HCT116 (cell line): Measurements from ENCODE around the gene INPP5J. TPM values are rescaled to one million over a fixed set of nuclear protein-coding genes. Genes with fewer than 3 reads are reported as not detected.

Source experiments
- ATAC-seq: fragments of 200-7000 bp; cut with Tn5 transposase; 2 replicates; pipeline ENCODE4 v1.9.1; 2020; ENCODE audit warnings: mild to moderate bottlenecking, moderate library complexity
- Bru-seq: library from RNA; stranded (reverse); fragments of 400-500 nt; gene quantifications from one replicate; lab custom pipeline; 2021; lab: Mats Ljungman, UMichigan
- BruChase-seq, 2 experiments: library from RNA; stranded (reverse); fragments of 400-500 nt; gene quantifications; one replicate each; lab custom pipeline; 2021; lab: Mats Ljungman, UMichigan
- BruUV-seq: library from RNA; stranded (reverse); fragments of 400-500 nt; replicated peaks from 2 replicates; lab custom pipeline; 2021; lab: Mats Ljungman, UMichigan
- CTCF ChIA-PET: fragments of 300-600 bp; sonication (Branson Sonifier 250); formaldehyde crosslinking; loops from one replicate; lab custom pipeline; 2021; ENCODE audit warnings: antibody characterized with exemption; lab: Charles Lee
- POLR2A ChIA-PET: fragments of 300-600, 350-600 bp; sonication (Branson Sonifier 250); formaldehyde crosslinking; loops from one replicate; lab custom pipeline; 2021; ENCODE audit warnings: antibody characterized with exemption; lab: Charles Lee
- RAD21 ChIA-PET, 2 experiments: fragments of 300-600 bp; sonication (Branson Sonifier 250); formaldehyde crosslinking; loops; one replicate each; lab custom pipeline; 2023; ENCODE audit warnings: low total read pairs in 2 of 2; ENCODE audit not compliant: uncharacterized antibody in 2 of 2, unreplicated experiment in 2 of 2, low non-redundant PET in 1 of 2; lab: Charles Lee
- DNase-seq: peaks from one replicate; pipeline ENCODE4 v3.0.0-alpha.2; 2010; ENCODE audit warnings: low read depth, low spot score
- H2AFZ ChIP-seq: fragments of 200-600 bp; shearing (Covaris generic), sonication (generic); 2 replicates; pipeline ENCODE4 v1.6.1; 2017; ENCODE audit warnings: low read depth, mixed run types, mixed read lengths, antibody characterized with exemption, low read length; ENCODE audit not compliant: poor library complexity, severe bottlenecking
- H3K27ac ChIP-seq: 2 replicates; pipeline ENCODE4 v1.5.1; 2012; ENCODE audit warnings: low read depth, low read length
- H3K27me3 ChIP-seq: fragments of 200-600 bp; sonication (generic); 2 replicates; pipeline ENCODE4 v1.6.1; 2016; ENCODE audit warnings: mixed run types, low read length, mixed read lengths; ENCODE audit not compliant: insufficient read depth
- H3K36me3 ChIP-seq, 2 experiments: fragments of 200-500 bp in 1 of 2; fragments of 200-600 bp in 1 of 2; sonication (Bioruptor generic) in 1 of 2; sonication (generic) in 1 of 2; 2 replicates each; pipeline versions ENCODE4 v1.5.1 to v1.6.1; 2014 to 2016; ENCODE audit warnings: low read length in 2 of 2, inconsistent platforms in 1 of 2, mixed read lengths in 1 of 2, mixed run types in 1 of 2; ENCODE audit not compliant: insufficient read depth in 2 of 2, control insufficient read depth in 1 of 2
- H3K4me1 ChIP-seq, 2 experiments: fragments of 200-600 bp in 1 of 2; sonication (generic) in 1 of 2; 2 replicates each; pipeline versions ENCODE4 v1.5.1 to v1.6.1; 2012 to 2017; ENCODE audit warnings: low read length in 2 of 2, inconsistent platforms in 1 of 2, mild to moderate bottlenecking in 1 of 2, mixed read lengths in 1 of 2, mixed run types in 1 of 2, moderate library complexity in 1 of 2; ENCODE audit not compliant: insufficient read depth in 2 of 2, control insufficient read depth in 1 of 2
- H3K4me2 ChIP-seq: fragments of 200-600 bp; sonication (generic); 2 replicates; pipeline ENCODE4 v1.6.1; 2017; ENCODE audit warnings: mixed run types, low read length, mixed read lengths
- H3K4me3 ChIP-seq, 2 experiments: fragments of 200-600 bp in 1 of 2; sonication (generic) in 1 of 2; replicated peaks in 1 of 2; 2 replicates each; pipeline ENCODE4 v1.5.1; 2011 to 2016; ENCODE audit warnings: low read length in 2 of 2, control low read depth in 1 of 2, low read depth in 1 of 2, mild to moderate bottlenecking in 1 of 2, mixed read lengths in 1 of 2, mixed run types in 1 of 2
- H3K79me2 ChIP-seq: fragments of 200-600 bp; sonication (generic); 2 replicates; pipeline ENCODE4 v1.6.1; 2017; ENCODE audit warnings: mild to moderate bottlenecking, mixed run types, low read length, moderate library complexity, mixed read lengths; ENCODE audit not compliant: insufficient read depth
- H3K9ac ChIP-seq: fragments of 200-600 bp; sonication (generic); 2 replicates; pipeline ENCODE4 v1.6.1; 2016; ENCODE audit warnings: low read length, mixed read lengths
- H3K9me2 ChIP-seq: fragments of 200-600 bp; sonication (generic), shearing (Covaris generic); 2 replicates; pipeline ENCODE4 v1.6.1; 2017; ENCODE audit warnings: mixed run types, mild to moderate bottlenecking, moderate library complexity; ENCODE audit not compliant: insufficient read depth
- H3K9me3 ChIP-seq, 2 experiments: fragments of 200-500 bp in 1 of 2; fragments of 200-600 bp in 1 of 2; sonication (Bioruptor generic) in 1 of 2; sonication (generic) in 1 of 2; 2 replicates each; pipeline ENCODE4 v1.6.1; 2014 to 2017; ENCODE audit warnings: low read length in 2 of 2, mixed read lengths in 2 of 2, inconsistent platforms in 1 of 2, low read depth in 1 of 2, mild to moderate bottlenecking in 1 of 2, mixed run types in 1 of 2, moderate library complexity in 1 of 2; ENCODE audit not compliant: control insufficient read depth in 1 of 2, insufficient read depth in 1 of 2
- H4K20me1 ChIP-seq: fragments of 200-600 bp; sonication (generic), shearing (Covaris generic); 2 replicates; pipeline ENCODE4 v1.6.1; 2017; ENCODE audit warnings: mixed run types, mild to moderate bottlenecking, moderate library complexity; ENCODE audit not compliant: insufficient read depth
- CBX3 ChIP-seq: IDR thresholded peaks from 2 replicates; pipeline ENCODE4 v1.6.1; 2012; ENCODE audit warnings: low read depth
- CEBPB ChIP-seq: IDR thresholded peaks from 2 replicates; pipeline ENCODE4 v1.6.1; 2012; ENCODE audit warnings: low read depth
- ELF1 ChIP-seq: IDR thresholded peaks from 2 replicates; pipeline ENCODE4 v1.6.1; 2012; ENCODE audit warnings: low read depth, borderline replicate concordance
- EZH2 ChIP-seq: fragments of 200-600 bp; sonication (generic); IDR thresholded peaks from 2 replicates; pipeline ENCODE4 v1.6.1; 2017; ENCODE audit warnings: antibody characterized with exemption, mixed run types
- EZH2phosphoT487 ChIP-seq: fragments of 200-600 bp; IDR thresholded peaks from 2 replicates; pipeline ENCODE4 v1.6.1; 2018; ENCODE audit warnings: antibody characterized with exemption, borderline replicate concordance
- FOSL1 ChIP-seq: IDR thresholded peaks from 2 replicates; pipeline ENCODE4 v1.6.1; 2012; ENCODE audit warnings: low read depth
- MAX ChIP-seq: IDR thresholded peaks from 2 replicates; pipeline ENCODE4 v1.6.1; 2012
- POLR2A ChIP-seq: IDR thresholded peaks from 2 replicates; pipeline ENCODE4 v1.7.0; 2011; ENCODE audit warnings: borderline replicate concordance; ENCODE audit not compliant: insufficient read depth, insufficient read length; ENCODE audit errors: extremely low read depth
- POLR2AphosphoS5 ChIP-seq: IDR thresholded peaks from 2 replicates; pipeline ENCODE4 v1.6.1; 2011; ENCODE audit warnings: mild to moderate bottlenecking, low read depth, low read length, moderate library complexity
- RAD21 ChIP-seq: IDR thresholded peaks from 2 replicates; pipeline ENCODE4 v1.6.1; 2012; ENCODE audit warnings: low read depth, mild to moderate bottlenecking
- REST ChIP-seq: IDR thresholded peaks from 2 replicates; pipeline ENCODE4 v1.6.1; 2012; ENCODE audit warnings: low read depth
- SIN3A ChIP-seq: IDR thresholded peaks from 2 replicates; pipeline ENCODE4 v1.6.1; 2012; ENCODE audit warnings: low read depth
- SP1 ChIP-seq: IDR thresholded peaks from 2 replicates; pipeline ENCODE4 v1.6.1; 2012; ENCODE audit warnings: low read depth
- SRF ChIP-seq: IDR thresholded peaks from 2 replicates; pipeline ENCODE4 v1.6.1; 2012; ENCODE audit warnings: low read depth
- ZBTB33 ChIP-seq: IDR thresholded peaks from 2 replicates; pipeline ENCODE4 v1.6.1; 2011; ENCODE audit warnings: mild to moderate bottlenecking, low read length, moderate library complexity; ENCODE audit not compliant: insufficient replicate concordance; ENCODE audit errors: extremely low read depth
- ZFX ChIP-seq: fragments of 450-650 bp; IDR thresholded peaks from 2 replicates; pipeline ENCODE4 v1.6.1; 2017
- ZNF274 ChIP-seq: fragments of 200-500 bp; sonication (Bioruptor generic); IDR thresholded peaks from 2 replicates; pipeline ENCODE4 v1.6.1; 2014; ENCODE audit warnings: mild to moderate bottlenecking, low read depth, low read length, inconsistent platforms
- intact Hi-C: fragments of 100-400 bp; cut with micrococcal nuclease; formaldehyde crosslinking; loops from 2 replicates; pipeline ENCODE4 v1.10.0; 2022
- long read RNA-seq: library from polyadenylated mRNA; unstranded; transcript quantifications from one replicate; pipeline ENCODE4 v2.0.0, GENCODE V29; 2021; ENCODE audit not compliant: unreplicated experiment
- polyA plus RNA-seq: library from polyadenylated mRNA; unstranded; fragments of >200 nt; gene quantifications from 2 replicates; pipeline ENCODE4 v1.2.1, GENCODE V29; 2012; ENCODE audit warnings: missing spikeins
- total RNA-seq: library from RNA; stranded (reverse); gene quantifications from one replicate; pipeline ENCODE4 v1.2.1, GENCODE V29; 2021; ENCODE audit not compliant: unreplicated experiment

INPP5J gene
- total RNA-seq (8.9 TPM), Bru-seq, nascent RNA (percentile 48 among the genes with signal in this experiment), BruChase-seq, experiment 1, labeled RNA remaining after a 6-hour chase (percentile 67 among the genes with signal in this experiment), BruChase-seq, experiment 2, labeled RNA remaining after a 2-hour chase (percentile 55 among the genes with signal in this experiment)
- polyA plus RNA-seq, result 9.9 and 10.7 TPM in 2 replicates
- long read RNA-seq, partial matches to known transcripts, result 13 of 19 reads
- long read RNA-seq, other reads (novel, unspliced or antisense), result 2 of 19 reads

GRCh38 chr22:31122532-31123291 lies at the start of gene INPP5J:
INPP5J (plus strand) TSS chr22:31122966; CDS start chr22:31123015, 49 bp downstream.
- no peaks in the 10 kb centered on the region for H4K20me1 ChIP-seq
- H3K4me3 ChIP-seq, result peak within 1 kb of the TSS; percentile 70 to 73
- H3K9me3 ChIP-seq, result no peaks in the 10 kb centered on the region
- BruUV-seq, result no TSS peak
- DNase-seq (peak; percentile 44), ATAC-seq (peak; percentile 93)
- H3K36me3 ChIP-seq, result no peaks in the 10 kb centered on the region
- peak within 1 kb of the TSS; percentile 81 for H3K4me2 ChIP-seq
- peak within 1 kb of the TSS; percentile 47; the same call in 1 of the 2 replicates for H3K27ac ChIP-seq
- ChIA-PET CTCF (interaction anchor here (2.5 kb wide), 1 partner anchor 15 kb away, joined by 12 read pairs; the partner anchor contains the start of gene SELENOM), RAD21 (no interaction called here), POLR2A (interaction anchor here (0.9 to 1.5 kb wide), 2 partner anchors 15 to 42 kb away, joined by 3 to 6 read pairs; partner anchors contain the start of genes SELENOM and SMTN)
- no peaks in the 10 kb centered on the region for H3K9me2 ChIP-seq
- intact Hi-C loops, result no loop called here
- H2AFZ ChIP-seq, result peak within 1 kb of the TSS; percentile 55
- no peaks in the 10 kb centered on the region for H3K79me2 ChIP-seq
- peak within 1 kb of the TSS; percentile 56 for H3K9ac ChIP-seq
- TF ChIP-seq SIN3A (no peak), ZFX (no peak), MAX (0 out of 2 replicates have a peak, but pooled peaks have one; percentile 21), POLR2AphosphoS5 (peak; percentile 77), ZBTB33 (no peak), RAD21 (no peak), SP1 (no peak), POLR2A (peak; percentile 53), ELF1 (no peak), ZNF274 (no peak), CBX3 (no peak), EZH2phosphoT487 (no peak), REST (no peak), CEBPB (no peak), EZH2 (no peak), SRF (no peak), FOSL1 (no peak)
- no peaks in the 10 kb centered on the region for H3K27me3 ChIP-seq
- H3K4me1 ChIP-seq, result peaks cover 9 to 25% of the 10 kb centered on the region in 2 experiments
